Left renal pelvis (tissue), 4 donors: Measurements from ENCODE around the gene NOTCH4. TPM values are rescaled to one million over a fixed set of nuclear protein-coding genes. Genes with fewer than 3 reads are reported as not detected.

Source experiments
- DNase-seq, 4 donors: peaks; one replicate each; pipeline ENCODE4 v3.0.0-alpha.2; 2013; ENCODE audit warnings: low read depth in 4 of 4, low spot score in 3 of 4
- polyA plus RNA-seq, 4 donors: library from polyadenylated mRNA; unstranded; fragments of 120-200 nt; gene quantifications; one replicate each; pipeline ENCODE4 v1.2.1, GENCODE V29; 2013; ENCODE audit not compliant: insufficient read length in 4 of 4

Gene NOTCH4
- polyA plus RNA-seq, 4 donors = 14.3 to 19.3 (median 17.0) TPM

DNA sequence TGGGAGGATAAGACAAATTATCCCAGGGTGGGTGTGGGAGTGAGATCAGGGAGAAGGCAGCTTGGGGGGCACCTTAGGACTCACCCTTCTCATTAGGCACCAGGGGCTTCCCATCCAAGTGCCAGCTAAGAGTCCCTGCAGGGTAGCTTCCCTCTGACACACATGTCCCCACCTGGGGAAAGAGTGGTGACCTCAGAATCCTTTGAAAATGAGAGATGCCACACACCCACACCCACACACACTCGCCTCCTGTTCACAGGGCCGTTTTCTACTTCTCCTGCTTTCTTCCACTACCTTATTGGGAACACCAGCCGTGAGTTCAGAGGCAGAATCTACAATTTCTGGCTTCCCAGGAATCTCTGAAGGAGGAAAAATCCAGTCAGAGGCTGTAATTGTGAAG is 40.8 kb downstream of the NOTCH4 start:
- DNase-seq = no peak

- DNase-seq = no peak
Observed at GRCh38 chr6:32182555-32182981, 41.3 kb downstream of the NOTCH4 start.

DNA sequence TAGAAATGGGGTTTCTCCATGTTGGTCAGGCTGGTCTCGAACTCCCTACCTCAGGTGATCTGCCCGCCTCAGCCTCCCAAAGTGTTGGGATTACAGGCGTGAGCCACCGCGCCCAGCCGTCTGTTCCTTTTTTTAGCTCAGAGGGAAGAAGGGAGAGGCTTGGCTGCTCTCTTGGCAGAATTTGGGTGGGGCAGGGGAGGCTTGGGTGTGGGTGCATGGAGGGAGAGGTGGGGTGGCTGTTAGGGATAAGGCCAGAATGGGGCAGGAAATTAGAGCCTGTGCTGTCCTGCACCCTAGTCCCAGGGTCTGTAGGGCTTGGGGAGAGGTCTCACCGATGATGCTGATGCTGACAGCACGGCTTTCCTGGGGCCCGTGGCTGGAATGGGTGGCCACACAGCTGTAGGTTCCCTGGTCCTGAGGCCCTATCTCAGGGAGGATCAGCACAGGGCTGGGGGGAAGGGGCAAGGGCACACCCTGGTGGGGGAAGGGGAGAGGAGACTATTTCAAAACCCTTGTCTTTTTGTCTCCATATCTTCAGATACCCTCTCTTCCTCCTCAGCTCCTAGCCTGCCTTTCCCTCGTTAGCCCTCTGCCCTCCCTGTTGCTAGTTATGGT is 41.8 kb downstream of the NOTCH4 start:
- no peak for DNase-seq

- no peak for DNase-seq
Observed at GRCh38 chr6:32181148-32181702, 42.6 kb downstream of the NOTCH4 start.

GRCh38 chr6:32179766-32180405 is 44.0 kb downstream of the NOTCH4 start:
- no peak for DNase-seq

DNA sequence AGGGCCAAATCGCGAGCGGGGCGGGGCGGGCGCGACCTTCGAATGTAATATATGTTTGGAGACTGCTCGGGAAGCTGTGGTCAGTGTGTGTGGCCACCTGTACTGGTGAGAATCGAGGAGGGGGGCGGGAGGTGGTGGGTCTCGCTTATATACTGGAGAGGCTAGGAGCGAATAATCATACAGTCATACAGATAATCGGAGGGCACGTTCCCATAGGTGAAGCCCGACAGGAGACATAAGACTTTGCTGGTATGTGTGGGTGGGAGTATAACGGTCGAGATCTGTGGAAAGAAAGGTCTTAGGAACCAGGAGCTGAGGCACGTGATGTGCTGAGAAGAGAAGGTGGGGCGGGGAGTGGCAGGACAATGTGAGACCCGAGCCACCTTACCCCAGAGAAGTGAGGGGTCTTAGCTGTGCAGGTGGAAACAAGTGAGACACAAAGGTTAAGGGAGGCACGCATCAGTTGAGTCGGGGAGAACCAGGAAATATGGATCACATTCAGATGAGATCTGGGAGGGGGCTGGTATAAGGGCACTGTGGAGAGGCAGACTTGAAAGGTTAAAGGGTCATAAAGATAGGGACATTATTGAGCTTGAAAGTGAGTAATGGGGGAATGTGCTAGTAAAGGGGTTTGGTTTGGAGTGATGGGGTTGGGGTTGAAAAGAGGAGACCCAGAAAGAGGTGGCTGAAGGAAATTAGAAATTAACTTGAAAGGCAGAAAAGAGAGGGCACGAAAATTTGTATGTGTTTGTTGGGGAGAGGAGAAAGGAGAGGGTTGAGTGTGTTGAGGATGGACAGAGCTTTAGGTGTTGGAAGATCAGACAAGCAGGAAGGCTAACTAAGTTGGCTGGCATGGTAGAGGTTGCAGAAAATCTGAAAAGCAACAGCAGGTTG is 45.1 kb downstream of the NOTCH4 start:
- no peak for DNase-seq

- DNase-seq = peak; percentile 99 to 100 (median 100)
Observed at GRCh38 chr6:32177788-32178546, 45.9 kb downstream of the NOTCH4 start, which contains the start of gene RNF5. Gene RNF5, plus strand, starts transcription at chr6:32178405. Its CDS starts 107 bp downstream, at chr6:32178512.

DNA sequence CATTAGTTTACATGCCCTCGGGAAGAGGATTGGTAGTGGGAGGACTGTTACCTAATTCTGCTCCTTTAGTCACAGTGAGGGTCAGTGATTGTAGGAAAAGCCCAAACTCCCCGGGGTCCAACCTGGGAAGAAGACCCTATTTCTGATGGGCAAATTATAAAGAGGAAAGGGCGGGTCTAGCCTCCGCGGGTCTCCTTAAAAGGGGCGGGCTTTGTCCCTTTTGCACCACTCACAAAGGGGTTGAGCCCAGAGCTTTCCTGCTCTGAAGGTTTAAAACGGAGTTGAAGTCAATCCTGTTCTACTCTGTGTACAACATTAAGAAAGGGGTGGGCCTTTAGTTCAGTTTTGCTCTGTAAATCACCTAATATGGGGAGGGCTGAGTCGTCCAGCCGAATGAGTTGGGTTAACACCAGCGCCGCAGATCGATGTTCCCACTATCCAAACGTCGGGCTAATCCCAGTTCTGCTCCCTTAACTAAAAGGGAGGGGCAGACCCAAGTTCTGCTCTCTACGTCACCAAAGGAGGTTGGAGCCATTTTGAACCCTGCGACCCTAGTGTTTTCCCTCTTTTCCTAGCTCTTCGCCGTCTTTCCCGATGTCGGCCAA is 46.6 kb downstream of the NOTCH4 start:
- DNase-seq = no peak

- no peak for DNase-seq
Observed at GRCh38 chr6:32176476-32177182, 47.2 kb downstream of the NOTCH4 start.

DNA sequence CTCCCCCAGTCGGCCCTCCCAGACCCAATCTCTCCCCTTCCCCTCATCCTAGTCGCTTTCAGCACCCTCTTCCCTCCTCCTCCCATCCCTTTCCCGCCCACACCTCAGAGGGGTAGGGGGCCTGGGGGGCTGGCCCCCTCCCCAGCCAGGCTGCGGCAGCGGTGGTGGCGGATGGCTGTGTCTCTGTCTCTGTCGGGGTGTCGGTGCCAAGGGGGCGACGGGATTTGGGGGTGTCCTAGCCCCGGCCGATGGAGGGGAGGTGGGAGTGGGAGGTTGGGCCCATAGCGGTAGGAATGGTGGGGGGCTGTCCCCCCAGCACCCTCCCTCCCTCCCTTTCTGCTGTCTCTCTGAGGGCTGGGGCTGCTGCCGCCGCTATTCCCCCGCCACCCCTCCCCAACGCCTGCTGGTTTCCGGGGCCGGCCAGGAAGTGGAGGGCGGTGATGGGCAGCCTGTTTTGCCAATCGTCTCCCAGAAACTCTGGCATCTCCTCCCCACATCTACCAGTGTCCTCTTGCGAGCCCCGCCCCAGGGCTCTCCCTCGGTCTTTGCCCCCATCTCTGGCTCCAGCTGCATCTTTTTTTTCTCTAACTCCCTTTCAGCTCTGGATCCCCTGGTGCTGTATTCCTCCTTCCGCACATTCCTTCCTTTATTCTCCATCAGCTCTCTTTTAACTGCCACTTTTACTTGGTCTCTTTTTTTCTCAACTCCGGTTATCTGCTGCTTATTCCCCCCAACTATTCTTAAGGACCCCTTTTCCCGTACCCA is 48.0 kb downstream of the NOTCH4 start, which contains the start of gene AGPAT1:
TSS of gene AGPAT1 (minus strand) at position 374 of the 765 bp plus-strand sequence. CDS start 4,588 bp downstream, outside the sequence.
- peak; percentile 92 to 96 (median 95) for DNase-seq

- no peak for DNase-seq
Observed at GRCh38 chr6:32175322-32175710, 48.6 kb downstream of the NOTCH4 start.

DNA sequence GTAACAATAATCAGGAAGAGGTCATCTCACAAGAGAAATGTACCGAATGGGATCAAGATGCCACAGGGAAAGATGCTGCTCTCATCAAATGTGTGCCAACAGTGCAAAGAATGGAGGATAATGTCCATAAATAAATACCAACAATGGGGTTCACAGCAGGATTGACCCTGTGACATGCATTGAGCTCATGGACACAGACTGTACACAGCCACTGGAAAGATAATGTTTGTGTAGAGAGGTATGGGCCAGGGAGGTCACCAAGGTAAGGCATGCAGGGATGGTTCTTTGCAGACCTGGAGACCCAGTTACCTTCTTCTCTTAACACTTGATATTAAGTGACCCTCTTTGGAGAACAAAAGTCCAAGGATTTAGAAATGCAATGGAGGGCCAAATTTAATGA is 49.5 kb downstream of the NOTCH4 start:
- no peak for DNase-seq

DNA sequence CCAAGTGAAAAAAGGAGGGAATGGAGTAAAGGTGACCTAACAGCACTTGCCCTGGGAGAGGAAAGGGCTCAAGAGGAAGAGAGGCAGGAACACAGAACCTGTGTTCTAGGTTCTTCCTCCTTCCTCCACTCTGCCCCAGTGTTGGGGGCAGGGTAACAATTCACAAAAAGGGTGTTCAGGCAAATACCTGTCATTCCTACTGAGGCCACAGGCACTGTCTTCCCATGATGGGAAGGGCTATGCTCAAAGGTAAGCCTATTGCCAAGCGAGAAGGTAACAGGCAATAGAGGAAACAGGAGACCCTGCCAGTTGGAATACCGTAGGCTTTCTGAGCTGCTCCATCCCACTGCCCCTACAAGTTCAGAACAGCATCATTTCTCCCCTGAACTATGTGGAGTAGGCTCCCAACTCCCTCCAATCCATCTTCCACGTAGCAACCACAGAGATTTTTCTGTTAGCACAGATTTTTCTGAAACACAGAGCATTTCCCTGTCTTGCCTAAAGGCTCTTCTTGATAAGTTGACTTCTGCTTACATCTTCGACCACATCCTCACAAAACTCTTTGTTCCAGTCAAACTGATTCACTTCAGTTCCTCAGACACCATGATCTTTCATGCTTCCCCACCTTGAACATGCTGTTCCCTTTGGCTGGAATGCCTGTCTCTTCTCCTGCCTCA is 50.7 kb downstream of the NOTCH4 start:
- DNase-seq = no peak

- DNase-seq = no peak
Observed at GRCh38 chr6:32171234-32171633, 52.6 kb downstream of the NOTCH4 start.

GRCh38 chr6:32170294-32170693 is 53.6 kb downstream of the NOTCH4 start:
- DNase-seq = no peak

DNA sequence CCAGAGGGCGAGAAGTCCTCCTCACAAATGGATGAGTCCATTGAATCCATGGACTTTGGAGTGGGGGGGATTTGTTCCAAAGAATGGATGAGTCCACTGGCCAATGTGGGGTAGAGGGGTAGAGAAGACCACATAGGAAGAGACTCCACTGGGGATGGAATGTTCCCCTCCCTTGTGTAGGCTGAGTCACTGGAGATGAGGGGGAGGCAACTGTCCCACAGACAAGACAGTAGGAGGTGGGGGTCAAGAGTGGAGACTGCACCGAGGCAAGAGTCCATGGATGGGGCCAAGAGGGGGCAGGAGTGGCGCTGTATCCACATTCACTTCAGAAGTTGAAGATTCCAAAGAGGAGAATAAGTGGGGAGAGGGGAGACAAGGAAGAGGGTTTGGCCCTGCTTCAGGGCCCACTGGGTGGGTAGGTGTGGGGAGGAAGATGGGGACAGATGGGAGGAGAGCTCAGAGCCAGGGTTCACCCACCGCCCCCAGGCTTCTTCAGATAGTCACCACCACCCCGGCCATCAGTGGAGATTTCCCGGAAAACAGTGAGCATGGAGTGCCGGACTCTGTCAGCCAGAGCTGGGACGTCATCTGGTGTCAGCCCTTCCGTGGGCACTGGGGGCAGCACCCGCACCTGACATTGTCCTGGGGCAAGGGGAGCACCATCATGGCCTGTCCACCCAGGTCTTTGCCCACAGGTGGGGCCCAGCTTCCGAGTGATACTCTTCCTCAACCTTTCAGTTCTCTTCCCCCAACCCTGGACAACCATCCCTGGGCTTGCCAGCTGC is 54.9 kb downstream of the NOTCH4 start:
- DNase-seq = no peak

DNA sequence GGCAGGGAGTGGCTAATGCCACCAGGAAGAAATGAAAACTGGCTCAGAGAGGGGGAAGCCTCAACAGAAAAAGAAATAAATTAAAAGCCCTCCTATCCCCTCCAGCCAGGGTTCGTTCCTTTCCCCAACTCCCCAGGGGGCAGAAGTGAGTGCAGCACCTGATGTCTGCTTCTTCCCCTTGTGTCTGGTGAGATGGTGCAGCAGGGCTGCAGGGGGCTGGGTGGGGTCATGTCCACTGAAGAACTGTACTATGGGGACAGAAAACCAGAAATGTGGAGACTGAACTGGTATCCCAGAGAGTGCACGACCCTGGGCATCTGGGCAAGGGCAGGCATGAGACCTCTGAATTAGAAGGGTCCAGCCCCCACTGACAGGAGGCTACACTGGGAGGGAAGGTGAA is 55.5 kb downstream of the NOTCH4 start:
- DNase-seq = no peak
